Muscle layer of colon (tissue), 2 donors: ENCODE measurements around the gene PPP2R2C.

Experiments
- H3K27ac ChIP-seq: one replicate; pipeline ENCODE4 v1.7.0; 2013; ENCODE audit warnings: low read depth, mild to moderate bottlenecking, low read length, moderate library complexity
- H3K27me3 ChIP-seq, 2 donors: one replicate each; pipeline ENCODE4 v1.7.0; 2013; ENCODE audit warnings: low read length in 2 of 2, mild to moderate bottlenecking in 2 of 2; ENCODE audit not compliant: insufficient read depth in 2 of 2, control insufficient read depth in 1 of 2
- H3K36me3 ChIP-seq: one replicate; pipeline ENCODE4 v1.7.0; 2013; ENCODE audit warnings: mild to moderate bottlenecking, low read length; ENCODE audit not compliant: insufficient read depth
- H3K4me1 ChIP-seq: one replicate; pipeline ENCODE4 v1.7.0; 2013; ENCODE audit warnings: mild to moderate bottlenecking, low read length; ENCODE audit not compliant: insufficient read depth
- H3K4me3 ChIP-seq, 2 donors: one replicate each; pipeline ENCODE4 v1.7.0; 2013; ENCODE audit warnings: low read length in 2 of 2, low read depth in 1 of 2, mild to moderate bottlenecking in 1 of 2, moderate library complexity in 1 of 2
- H3K9ac ChIP-seq: one replicate; pipeline ENCODE4 v1.7.0; 2013; ENCODE audit warnings: low read length
- H3K9me3 ChIP-seq: one replicate; pipeline ENCODE4 v1.7.0; 2013; ENCODE audit warnings: mild to moderate bottlenecking, low read length
- donor health status: abdominal sarcoma.
- donor health status: Adenocarcinoma of cecum.

PPP2R2C gene

GRCh38 chr4:6418193-6418755, 54.1 kb downstream of the PPP2R2C start:
- no peaks in the 10 kb centered on the region for H3K36me3 ChIP-seq
- H3K4me1 ChIP-seq, result no peaks in the 10 kb centered on the region
- H3K27me3 ChIP-seq, result peaks cover 0 to 4% of the 10 kb centered on the region in 2 donors
- no peak overlapping the region for H3K27ac ChIP-seq
- H3K9me3 ChIP-seq, result no peaks in the 10 kb centered on the region
- no peak overlapping the region for H3K9ac ChIP-seq
- H3K4me3 ChIP-seq, result no peak overlapping the region

GRCh38 chr4:6417516-6418050, 54.8 kb downstream of the PPP2R2C start:
- H3K27ac ChIP-seq, result no peak overlapping the region
- no peak overlapping the region for H3K9ac ChIP-seq
- no peak overlapping the region for H3K4me3 ChIP-seq
- no peaks in the 10 kb centered on the region for H3K4me1 ChIP-seq
- H3K9me3 ChIP-seq, result no peaks in the 10 kb centered on the region
- H3K27me3 ChIP-seq, result peaks cover 0 to 4% of the 10 kb centered on the region in 2 donors
- H3K36me3 ChIP-seq, result no peaks in the 10 kb centered on the region

- Histone ChIP-seq H3K4me3 (no peak overlapping the region), H3K27me3 (peaks cover 0 to 4% of the 10 kb centered on the region in 2 donors), H3K9ac (no peak overlapping the region), H3K9me3 (no peaks in the 10 kb centered on the region), H3K36me3 (no peaks in the 10 kb centered on the region), H3K27ac (no peak overlapping the region), H3K4me1 (no peaks in the 10 kb centered on the region)
These were observed 55.7 kb downstream of the PPP2R2C start for GRCh38 chr4:6416518-6417286.

GRCh38 chr4:6415031-6415705, 57.2 kb downstream of the PPP2R2C start:
- H3K9me3 ChIP-seq, result no peaks in the 10 kb centered on the region
- no peak overlapping the region for H3K27ac ChIP-seq
- no peak overlapping the region for H3K9ac ChIP-seq
- H3K4me1 ChIP-seq, result no peaks in the 10 kb centered on the region
- no peak overlapping the region for H3K4me3 ChIP-seq
- H3K36me3 ChIP-seq, result no peaks in the 10 kb centered on the region
- peaks cover 0 to 4% of the 10 kb centered on the region in 2 donors for H3K27me3 ChIP-seq

- no peaks in the 10 kb centered on the region for H3K4me1 ChIP-seq
These were observed 57.8 kb downstream of the PPP2R2C start for GRCh38 chr4:6414578-6414977.

GRCh38 chr4:6410664-6411063, 61.8 kb downstream of the PPP2R2C start:
- H3K27me3 ChIP-seq, result peaks cover 0 to 12% of the 10 kb centered on the region in 2 donors
- H3K27ac ChIP-seq, result no peak overlapping the region
- no peak overlapping the region for H3K9ac ChIP-seq
- no peaks in the 10 kb centered on the region for H3K36me3 ChIP-seq
- no peak overlapping the region for H3K4me3 ChIP-seq
- no peaks in the 10 kb centered on the region for H3K9me3 ChIP-seq
- H3K4me1 ChIP-seq, result no peaks in the 10 kb centered on the region

More at GRCh38 chr4:6414578-6414977, 57.8 kb downstream of the PPP2R2C start:
- Histone ChIP-seq H3K36me3 (no peaks in the 10 kb centered on the region), H3K27me3 (peaks cover 0 to 4% of the 10 kb centered on the region in 2 donors), H3K9me3 (no peaks in the 10 kb centered on the region), H3K9ac (no peak overlapping the region), H3K4me3 (no peak overlapping the region), H3K27ac (no peak overlapping the region)

GRCh38 chr4:6410068-6410467, 62.3 kb downstream of the PPP2R2C start:
- Histone ChIP-seq H3K9ac (no peak overlapping the region), H3K36me3 (no peaks in the 10 kb centered on the region), H3K27ac (no peak overlapping the region), H3K9me3 (no peaks in the 10 kb centered on the region), H3K4me1 (no peaks in the 10 kb centered on the region), H3K4me3 (no peak overlapping the region), H3K27me3 (peaks cover 5 to 14% of the 10 kb centered on the region in 2 donors)

- Histone ChIP-seq H3K27me3 (peaks cover 7 to 18% of the 10 kb centered on the region in 2 donors), H3K9me3 (no peaks in the 10 kb centered on the region), H3K27ac (no peak overlapping the region), H3K4me1 (no peaks in the 10 kb centered on the region), H3K36me3 (no peaks in the 10 kb centered on the region), H3K9ac (no peak overlapping the region), H3K4me3 (no peak overlapping the region)
These were observed 63.0 kb downstream of the PPP2R2C start for GRCh38 chr4:6409381-6409780.

- Histone ChIP-seq H3K9me3 (no peaks in the 10 kb centered on the region), H3K4me3 (no peak overlapping the region), H3K9ac (no peak overlapping the region), H3K27me3 (peaks cover 15 to 29% of the 10 kb centered on the region in 2 donors), H3K36me3 (no peaks in the 10 kb centered on the region), H3K4me1 (no peaks in the 10 kb centered on the region), H3K27ac (no peak overlapping the region)
These were observed 64.2 kb downstream of the PPP2R2C start for GRCh38 chr4:6408263-6408662.

- Histone ChIP-seq H3K9ac (no peak overlapping the region), H3K4me1 (no peaks in the 10 kb centered on the region), H3K27ac (no peak overlapping the region), H3K9me3 (no peaks in the 10 kb centered on the region), H3K36me3 (no peaks in the 10 kb centered on the region), H3K4me3 (no peak overlapping the region), H3K27me3 (peaks cover 15 to 39% of the 10 kb centered on the region in 2 donors)
These were observed 67.1 kb downstream of the PPP2R2C start for GRCh38 chr4:6405397-6405706.

GRCh38 chr4:6404611-6405396, 67.6 kb downstream of the PPP2R2C start:
- Histone ChIP-seq H3K36me3 (no peaks in the 10 kb centered on the region), H3K4me3 (no peak overlapping the region), H3K4me1 (no peaks in the 10 kb centered on the region), H3K27me3 (peaks cover 15 to 39% of the 10 kb centered on the region in 2 donors), H3K9ac (no peak overlapping the region), H3K27ac (no peak overlapping the region), H3K9me3 (no peaks in the 10 kb centered on the region)
